ENCODE data around the gene HK3.

Gene HK3

GRCh38 chr5:176865964-176866363 is 33.2 kb downstream of the HK3 start:
- DNase-seq: no peak

GRCh38 chr5:176864755-176865154 is 34.4 kb downstream of the HK3 start:
- no peak for DNase-seq

GRCh38 chr5:176863765-176864098 is 35.4 kb downstream of the HK3 start:
- DNase-seq: no peak

GRCh38 chr5:176863041-176863764 is 35.9 kb downstream of the HK3 start:
- no peak for DNase-seq

- DNase-seq: no peak
Measured at GRCh38 chr5:176862330-176862995, 36.7 kb downstream of the HK3 start.

- no peak for DNase-seq
Measured at GRCh38 chr5:176861276-176861675, 37.9 kb downstream of the HK3 start.

- DNase-seq: no peak
Measured at GRCh38 chr5:176860381-176860780, 38.8 kb downstream of the HK3 start.

GRCh38 chr5:176859916-176860315 is 39.2 kb downstream of the HK3 start:
- DNase-seq: no peak

- no peak for DNase-seq
Measured at GRCh38 chr5:176857894-176858273, 41.3 kb downstream of the HK3 start.

- DNase-seq: no peak
Measured at GRCh38 chr5:176857216-176857893, 41.8 kb downstream of the HK3 start.

GRCh38 chr5:176856746-176857145 is 42.4 kb downstream of the HK3 start:
- no peak for DNase-seq

- no peak for DNase-seq
Measured at GRCh38 chr5:176855598-176855997, 43.5 kb downstream of the HK3 start.

- DNase-seq: no peak
Measured at GRCh38 chr5:176854164-176854563, 45.0 kb downstream of the HK3 start.

GRCh38 chr5:176853151-176853778 is 45.9 kb downstream of the HK3 start:
- no peak for DNase-seq

- no peak for DNase-seq
Measured at GRCh38 chr5:176851871-176852658, 47.1 kb downstream of the HK3 start.

GRCh38 chr5:176851380-176851779 is 47.8 kb downstream of the HK3 start:
- no peak for DNase-seq

GRCh38 chr5:176850371-176851245 is 48.5 kb downstream of the HK3 start:
- DNase-seq: no peak

- DNase-seq: no peak
Measured at GRCh38 chr5:176849611-176850227, 49.4 kb downstream of the HK3 start.

GRCh38 chr5:176848651-176849050 is 50.5 kb downstream of the HK3 start:
- no peak for DNase-seq

GRCh38 chr5:176847726-176848290 is 51.3 kb downstream of the HK3 start:
- no peak for DNase-seq

GRCh38 chr5:176847148-176847547 is 52.0 kb downstream of the HK3 start:
- DNase-seq: no peak

Data from NCI-H2227 treated with DMSO at 0.1 percent for 48 hours (cell line).